ENCODE results near the gene TMEM72.
"Not testable (repeated sequence)": the region's sequence is repeated elsewhere in the genome, so short reads cannot be mapped to it uniquely, and the experiment has no call there.

Gene TMEM72

DNA sequence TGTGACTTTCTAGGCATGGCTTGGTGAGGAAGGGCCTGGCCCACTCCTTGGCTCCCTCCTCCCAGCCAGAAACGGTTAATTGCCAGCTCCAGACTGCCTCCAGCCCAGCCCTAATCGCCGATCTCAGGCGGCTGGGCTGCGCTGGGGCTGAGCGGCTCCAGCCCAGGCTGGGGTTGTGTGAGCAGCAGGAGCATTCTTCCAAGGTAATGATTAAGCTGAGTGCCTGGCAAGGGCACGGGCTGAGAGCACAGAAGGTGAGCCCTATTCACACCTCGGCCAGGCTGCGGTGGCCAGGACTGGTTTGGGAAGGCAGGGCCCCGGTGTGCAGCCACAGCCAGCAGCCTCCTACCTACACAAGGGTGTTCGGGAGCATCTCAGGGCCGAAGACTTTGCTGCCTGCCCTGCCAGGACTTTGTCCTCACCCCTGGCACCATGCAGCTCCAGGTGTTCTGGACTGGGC, at the start of gene TMEM72:
Gene TMEM72, plus strand, starts transcription at position 257 of the 460 bp plus-strand sequence. Its CDS starts 176 bp downstream, at position 433.
- no peak for FAIRE-seq
- DNase-seq (ENCODE audit: low spot score): no peak

DNA sequence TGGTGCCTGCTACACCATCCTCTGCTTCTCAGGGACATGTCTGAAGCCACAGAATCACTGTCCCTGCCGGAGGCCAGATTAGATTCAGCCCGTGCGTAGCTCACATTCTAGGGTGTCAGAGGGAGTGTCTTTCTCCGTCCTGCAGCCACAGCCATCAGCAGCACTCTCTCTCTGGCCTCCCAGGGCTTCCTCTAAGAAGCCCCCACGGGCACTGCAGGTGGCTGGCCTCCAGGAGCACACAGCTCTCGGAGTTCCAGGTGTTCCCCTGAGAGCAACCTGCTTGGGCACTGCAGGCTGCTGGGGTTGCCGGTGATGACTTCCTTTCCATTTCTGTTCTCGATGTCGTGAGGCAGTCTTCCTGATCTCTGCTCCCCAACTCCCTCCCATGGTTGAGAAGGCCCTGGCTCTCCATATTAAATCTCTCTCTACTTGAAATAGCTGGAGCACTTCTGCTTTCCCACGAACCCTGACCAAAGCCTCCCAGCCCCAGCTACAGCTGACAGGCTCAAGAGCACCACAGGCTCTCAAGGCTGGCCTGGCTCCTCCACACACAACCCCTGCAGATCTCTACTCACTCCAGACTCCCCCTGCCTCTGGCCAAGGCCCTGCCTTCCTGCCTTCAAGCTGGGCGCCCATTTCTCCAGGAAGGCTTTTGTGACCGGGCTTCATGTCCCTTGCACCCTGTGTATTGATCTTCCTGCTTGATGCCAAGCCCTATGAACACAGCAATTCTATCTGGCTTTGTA, 49.0 kb upstream of the TMEM72 start:
- DNase-seq (ENCODE audit: low spot score) (no peak), FAIRE-seq (no peak)

DNA sequence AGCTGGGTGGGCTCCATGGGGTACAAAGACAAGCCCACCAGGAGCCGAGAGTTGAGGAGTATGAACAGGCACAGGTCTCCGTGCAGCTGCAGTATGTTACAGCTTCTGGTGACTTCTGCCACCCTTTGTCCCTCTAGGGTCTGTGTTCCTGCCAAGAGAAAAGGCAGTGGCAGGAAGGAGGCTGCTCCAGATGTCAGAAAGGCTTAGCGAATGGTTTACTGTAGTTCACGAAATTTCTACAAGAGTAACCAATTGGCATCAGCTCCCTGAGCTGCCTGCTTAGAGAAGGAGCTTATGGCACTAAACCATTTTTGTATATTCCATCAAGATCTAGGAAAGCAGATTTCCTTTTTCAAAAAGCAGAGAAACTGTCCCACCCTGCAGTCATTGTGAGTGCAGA, 48.2 kb upstream of the TMEM72 start:
- DNase-seq (ENCODE audit: low spot score) (no peak), FAIRE-seq (no peak)

DNA sequence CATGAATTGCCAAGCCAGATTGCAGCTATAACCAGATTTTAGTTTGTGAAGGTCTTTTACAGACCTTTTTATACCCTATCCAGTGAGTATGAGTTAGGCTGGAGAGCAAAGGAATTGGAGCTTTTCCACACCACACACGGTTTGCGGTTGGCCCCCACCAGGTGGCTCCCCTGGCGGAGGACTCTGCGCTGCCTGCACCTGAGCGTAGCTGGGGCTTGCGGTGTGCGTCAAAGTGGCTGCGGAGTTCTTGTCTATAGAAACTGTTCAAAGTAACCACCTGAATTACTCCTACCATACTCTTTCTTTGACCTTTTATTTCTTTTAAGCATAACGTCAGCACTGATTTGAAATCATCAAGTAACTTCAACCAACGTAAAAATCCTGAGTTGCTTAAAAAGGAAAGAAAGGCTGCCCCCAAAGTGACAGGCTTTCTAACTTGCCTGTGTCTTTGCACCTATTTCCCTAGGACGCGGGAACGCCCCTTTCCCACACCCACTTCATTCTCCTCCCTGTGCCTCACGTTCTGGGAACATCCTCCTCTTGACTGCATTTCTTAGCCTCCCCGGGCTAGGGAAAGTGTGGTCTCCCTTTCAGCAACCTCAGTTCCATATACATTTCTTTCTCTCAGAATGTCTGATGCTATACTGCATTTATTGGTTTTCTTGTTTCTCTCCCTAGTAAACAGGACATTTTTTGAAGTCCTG, 47.6 kb upstream of the TMEM72 start:
- FAIRE-seq (no peak), DNase-seq (ENCODE audit: low spot score) (no peak)

DNA sequence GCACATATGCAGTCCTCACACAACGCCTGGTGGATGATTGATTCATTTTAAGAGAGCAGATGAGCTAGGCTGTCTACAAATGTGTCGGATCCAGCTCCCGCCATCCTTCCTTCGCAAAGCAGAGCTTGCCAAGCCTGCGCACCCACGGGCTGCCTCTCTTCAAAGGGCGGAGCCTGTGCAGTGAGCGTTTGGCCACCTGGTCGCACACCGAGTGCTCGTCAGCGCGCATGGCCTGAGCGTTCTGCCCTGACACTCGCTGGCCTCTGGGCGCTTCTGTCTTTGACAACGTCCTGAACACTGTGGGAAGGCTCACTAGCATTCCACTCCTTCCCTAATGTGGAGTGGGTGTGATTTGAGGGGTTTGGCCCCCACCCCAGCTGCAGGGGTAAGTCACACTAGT, 47.1 kb upstream of the TMEM72 start:
- DNase-seq (ENCODE audit: low spot score): no peak

DNA sequence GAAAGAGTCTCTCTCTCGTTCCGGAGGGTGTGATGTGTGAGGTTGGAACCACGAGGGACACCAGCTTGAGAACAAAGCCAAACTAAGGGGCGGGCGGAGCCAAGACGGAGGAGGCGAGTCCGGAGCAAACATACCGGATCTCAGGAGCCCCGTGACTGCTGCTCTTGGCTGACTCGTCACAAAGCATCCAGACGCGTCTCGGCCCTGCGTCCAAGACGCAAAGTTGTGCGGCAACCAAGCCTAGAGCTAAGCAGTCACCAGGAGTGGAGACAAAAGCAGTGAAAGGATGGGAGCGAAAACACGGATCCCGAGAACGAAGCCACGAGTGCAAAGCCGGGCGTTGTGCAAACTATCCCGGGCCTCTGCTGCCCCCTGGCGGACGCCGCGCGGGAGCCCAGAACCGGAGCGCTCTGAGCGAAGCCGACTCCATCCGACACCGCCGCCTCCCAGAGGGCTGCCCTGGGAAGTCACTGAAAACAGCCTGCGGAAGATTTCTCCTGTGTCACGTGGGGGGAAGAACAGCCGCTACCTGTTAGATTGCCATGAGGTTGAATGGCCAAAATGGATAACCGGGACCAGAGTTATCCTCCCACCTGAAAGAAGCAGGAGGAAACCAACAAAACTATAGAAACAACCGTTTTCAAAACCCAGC, 46.4 kb upstream of the TMEM72 start:
- FAIRE-seq: peak; percentile 90

More for the DNA sequence above, 47.1 kb upstream of the TMEM72 start:
- no peak for FAIRE-seq

DNA sequence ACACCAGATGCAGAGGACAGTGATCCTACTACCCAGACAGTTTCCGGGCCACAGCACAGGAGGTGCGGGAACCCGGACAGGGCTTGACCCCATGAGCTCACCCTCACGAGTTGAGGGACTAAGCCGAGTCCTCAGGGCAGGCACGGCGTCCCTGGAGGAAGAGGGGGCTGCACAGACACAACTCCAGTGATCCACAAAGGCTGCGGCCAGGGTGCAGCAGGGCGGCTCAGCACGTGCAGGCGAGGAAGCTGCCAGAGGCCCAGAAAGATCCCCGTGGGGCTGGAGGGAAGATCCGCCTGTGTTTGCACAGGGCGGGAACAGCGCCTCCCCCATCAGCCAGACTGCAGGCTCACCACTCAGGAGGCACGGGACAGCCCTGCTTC, 45.9 kb upstream of the TMEM72 start:
- FAIRE-seq: no peak

More for the DNA sequence above, 46.4 kb upstream of the TMEM72 start:
- DNase-seq (ENCODE audit: low spot score): peak; percentile 94

DNA sequence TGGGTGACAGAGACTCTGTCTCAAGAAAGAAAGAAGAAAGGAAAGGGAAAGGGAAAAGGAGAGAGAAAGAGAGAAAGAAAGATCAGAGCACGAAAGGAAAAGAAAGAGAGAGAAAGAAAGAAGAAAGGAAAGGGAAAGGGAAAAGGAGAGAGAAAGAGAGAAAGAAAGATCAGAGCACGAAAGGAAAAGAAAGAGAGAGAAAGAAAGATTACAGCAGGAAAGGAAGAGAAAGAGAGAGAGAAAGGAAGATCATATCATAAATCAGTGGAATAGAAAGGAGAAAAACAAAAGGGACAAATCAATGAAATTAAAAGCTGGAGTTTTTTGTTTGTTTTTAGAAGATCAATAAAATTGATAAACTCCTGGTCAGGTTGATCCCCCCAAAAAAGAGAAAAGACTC, 44.8 kb upstream of the TMEM72 start:
- not testable (repeated sequence) for FAIRE-seq; DNase-seq (ENCODE audit: low spot score)

More for the DNA sequence above, 45.9 kb upstream of the TMEM72 start:
- DNase-seq (ENCODE audit: low spot score): no peak

DNA sequence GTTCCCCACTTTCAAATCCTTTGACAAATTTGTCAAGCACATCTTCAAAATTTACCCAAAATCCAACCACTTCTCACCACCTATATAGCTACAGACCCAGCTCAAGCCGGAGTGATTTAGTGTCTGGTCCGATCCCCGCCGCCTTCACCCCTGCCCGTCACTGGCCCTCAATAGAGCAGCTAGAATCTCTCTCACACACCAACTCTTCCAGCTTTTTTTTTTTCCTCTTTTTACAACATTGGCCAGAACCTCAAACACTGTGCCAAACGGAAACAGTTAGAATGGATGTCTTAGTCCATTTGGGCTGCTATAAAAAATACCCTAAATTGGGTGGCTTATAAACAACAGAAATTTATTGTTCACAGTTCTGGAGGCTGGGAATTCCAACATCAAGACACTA, 41.1 kb upstream of the TMEM72 start:
- FAIRE-seq (no peak), DNase-seq (ENCODE audit: low spot score) (no peak)

DNA sequence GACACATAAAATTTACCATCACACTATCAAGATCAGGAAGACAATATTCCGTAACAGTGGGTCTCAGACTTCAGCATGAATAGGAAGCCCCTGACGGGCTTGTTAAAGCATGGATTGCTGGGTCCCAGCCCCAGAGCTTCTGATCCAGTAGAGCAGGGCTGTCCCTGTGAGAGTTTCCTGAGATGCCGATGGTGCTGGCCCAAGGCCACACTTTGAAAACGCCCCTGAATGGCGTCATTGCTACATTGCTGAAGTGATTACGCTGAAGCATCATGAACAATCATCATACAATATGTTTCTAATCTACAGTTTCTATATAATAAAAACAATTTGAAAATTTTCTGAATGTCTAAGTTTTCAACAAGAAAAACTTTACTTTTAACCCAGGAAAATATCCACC, 38.0 kb upstream of the TMEM72 start:
- no peak for FAIRE-seq
- no peak for DNase-seq (ENCODE audit: low spot score)

DNA sequence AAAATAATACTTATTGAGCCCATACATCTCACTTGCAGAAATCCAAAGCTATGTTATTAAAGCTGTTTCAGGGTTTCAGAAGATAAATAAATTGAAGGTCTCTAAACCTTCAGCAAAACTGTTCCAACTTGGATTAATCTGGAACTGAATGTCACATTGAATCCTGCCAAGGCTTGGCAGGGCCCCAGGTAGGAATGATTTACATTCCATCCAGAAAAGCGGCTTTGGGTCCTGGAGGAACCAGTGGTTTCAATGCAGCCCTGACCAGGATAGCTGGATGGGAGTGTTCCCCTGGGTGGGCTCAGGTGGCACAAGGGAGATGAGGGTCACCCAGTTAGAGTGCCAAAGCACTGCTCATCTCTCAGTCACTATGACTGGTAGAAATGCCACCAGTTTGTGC, 37.0 kb upstream of the TMEM72 start:
- DNase-seq (ENCODE audit: low spot score): no peak
- no peak for FAIRE-seq

DNA sequence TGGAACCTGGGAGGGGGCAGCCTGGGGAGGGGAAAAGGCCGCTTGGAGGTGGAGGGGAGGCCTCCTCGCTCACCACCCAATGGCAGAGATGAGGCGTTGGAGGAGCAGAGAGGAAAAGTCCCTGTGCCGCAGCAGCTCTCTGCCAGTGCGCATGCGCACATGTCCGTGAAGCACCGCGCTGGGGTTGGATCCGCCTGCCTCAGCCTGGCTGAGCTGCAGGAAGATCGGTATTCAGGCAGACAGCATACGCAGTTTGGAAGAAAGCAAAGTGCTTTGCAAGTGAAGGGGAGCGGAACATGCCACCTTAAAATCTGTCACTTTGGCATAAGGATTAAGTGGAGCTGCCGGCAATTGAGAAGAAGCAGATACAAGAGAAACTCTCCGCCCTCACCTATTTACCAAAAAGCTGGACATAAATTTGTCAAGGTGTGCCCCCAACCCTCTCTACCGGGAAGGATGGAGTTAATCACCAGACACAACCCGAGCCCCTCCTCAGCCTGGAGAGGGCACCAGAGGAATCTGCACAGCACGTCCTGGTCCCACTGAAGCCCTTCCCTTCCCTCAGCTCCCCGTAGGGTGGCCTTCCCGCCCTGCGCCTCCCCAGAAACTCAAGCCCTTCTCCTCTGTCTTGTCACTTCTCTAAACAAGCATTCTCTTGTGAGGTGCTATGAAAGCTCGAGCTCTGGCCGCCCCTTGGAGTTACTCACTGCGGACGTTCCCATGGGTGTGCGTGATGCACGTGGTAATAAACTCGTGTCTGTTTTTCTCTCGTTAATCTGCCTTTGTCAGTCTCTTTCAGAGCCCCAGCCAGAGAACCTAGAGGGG, 32.2 kb upstream of the TMEM72 start:
- DNase-seq (ENCODE audit: low spot score) (peak; percentile 94), FAIRE-seq (peak; percentile 94)

DNA sequence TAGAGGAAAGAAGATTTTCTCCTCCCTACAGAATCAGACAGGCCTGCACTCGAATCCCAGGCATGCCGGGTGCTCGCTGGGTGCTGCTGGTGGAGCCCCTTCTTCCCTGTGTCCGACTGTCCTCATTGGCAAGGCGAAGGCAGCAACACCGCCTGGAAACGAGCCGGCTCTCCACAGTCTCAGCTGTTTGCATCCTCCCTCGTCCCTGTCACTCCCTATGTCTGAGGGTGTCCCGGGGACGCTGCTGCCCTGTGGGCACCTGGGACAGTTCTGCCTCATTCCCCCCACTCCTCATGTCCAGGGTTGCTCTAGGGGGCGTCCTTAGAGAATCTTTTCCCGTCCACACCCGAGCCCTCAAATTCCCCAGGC, 31.6 kb upstream of the TMEM72 start:
- DNase-seq (ENCODE audit: low spot score): no peak
- FAIRE-seq: no peak

DNA sequence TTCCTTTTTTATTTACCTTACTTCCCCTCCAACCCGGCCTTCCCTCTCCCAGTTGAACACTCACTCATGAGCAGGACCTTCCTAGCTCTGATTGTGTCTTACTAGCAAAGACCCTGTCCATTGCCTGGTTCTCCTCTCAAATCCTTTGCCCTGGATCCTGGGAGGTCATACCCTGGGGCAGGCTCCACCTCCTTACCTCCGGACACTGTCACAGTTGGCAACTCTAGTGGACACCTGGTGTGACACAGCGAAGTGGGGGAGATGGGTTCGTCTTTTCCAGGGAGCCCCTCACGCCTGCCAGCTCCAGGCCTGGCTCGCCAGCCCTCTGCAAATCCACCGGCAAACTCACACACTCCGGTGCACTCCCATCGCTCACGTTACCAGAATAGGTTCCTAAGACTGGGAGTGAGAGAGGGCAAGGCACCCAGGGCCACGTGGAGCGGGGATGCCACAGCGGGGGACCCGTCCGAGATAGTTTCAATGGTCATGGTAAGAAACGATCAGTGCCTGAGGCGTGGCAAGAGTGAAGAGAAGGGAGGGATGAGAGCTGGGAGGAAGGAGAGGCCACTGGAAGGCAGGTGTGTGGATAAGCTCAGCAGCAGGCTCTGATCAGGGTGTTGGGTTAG, 30.9 kb upstream of the TMEM72 start:
- DNase-seq (ENCODE audit: low spot score) (no peak), FAIRE-seq (no peak)

DNA sequence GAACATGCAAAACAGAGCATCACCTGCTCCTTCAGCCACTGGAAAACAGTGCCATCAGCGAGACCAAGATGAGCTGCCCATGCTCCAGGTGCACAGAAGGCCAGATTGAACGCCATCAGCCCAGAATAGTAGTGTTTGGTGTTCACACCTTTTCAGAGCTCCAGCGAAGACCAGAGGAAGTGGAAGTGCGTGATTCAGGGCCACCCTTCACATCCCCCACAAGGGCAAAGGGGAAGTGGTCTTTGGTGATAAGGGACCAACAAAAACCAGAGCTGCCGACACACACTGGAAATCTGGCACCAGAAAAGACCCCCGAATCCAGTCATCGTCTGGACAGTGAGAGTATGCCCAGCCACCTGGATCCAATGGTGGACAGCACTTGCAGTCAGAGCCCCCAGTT, 29.5 kb upstream of the TMEM72 start:
- FAIRE-seq: peak; percentile 37
- DNase-seq (ENCODE audit: low spot score): no peak

DNA sequence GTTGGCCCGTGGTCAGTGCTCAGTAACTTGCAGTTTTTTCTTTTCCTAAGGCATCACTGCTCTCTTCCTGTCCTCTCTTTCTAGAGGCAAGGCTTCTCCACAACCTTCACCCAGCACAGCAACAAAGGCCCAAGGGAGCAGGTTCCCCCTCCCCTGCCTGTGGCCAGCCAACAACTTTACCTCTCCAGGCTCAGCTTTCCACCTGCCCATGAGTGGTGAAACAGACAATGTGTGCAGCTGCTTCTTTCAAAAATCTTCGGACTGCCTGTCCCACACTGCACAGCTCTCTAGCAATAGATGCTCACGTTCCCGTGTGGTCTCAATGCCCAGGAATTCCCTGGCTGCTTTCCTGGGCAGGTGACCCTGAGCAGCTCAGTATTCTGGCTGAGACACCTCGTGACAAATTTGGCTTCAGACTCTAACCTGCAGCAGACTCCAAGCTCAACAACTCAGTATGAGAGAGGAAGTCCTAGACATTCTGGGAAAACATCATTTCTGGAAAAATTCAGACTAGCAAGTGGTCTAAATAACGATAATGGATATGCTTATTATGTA, 28.9 kb upstream of the TMEM72 start:
- no peak for DNase-seq (ENCODE audit: low spot score)
- no peak for FAIRE-seq

DNA sequence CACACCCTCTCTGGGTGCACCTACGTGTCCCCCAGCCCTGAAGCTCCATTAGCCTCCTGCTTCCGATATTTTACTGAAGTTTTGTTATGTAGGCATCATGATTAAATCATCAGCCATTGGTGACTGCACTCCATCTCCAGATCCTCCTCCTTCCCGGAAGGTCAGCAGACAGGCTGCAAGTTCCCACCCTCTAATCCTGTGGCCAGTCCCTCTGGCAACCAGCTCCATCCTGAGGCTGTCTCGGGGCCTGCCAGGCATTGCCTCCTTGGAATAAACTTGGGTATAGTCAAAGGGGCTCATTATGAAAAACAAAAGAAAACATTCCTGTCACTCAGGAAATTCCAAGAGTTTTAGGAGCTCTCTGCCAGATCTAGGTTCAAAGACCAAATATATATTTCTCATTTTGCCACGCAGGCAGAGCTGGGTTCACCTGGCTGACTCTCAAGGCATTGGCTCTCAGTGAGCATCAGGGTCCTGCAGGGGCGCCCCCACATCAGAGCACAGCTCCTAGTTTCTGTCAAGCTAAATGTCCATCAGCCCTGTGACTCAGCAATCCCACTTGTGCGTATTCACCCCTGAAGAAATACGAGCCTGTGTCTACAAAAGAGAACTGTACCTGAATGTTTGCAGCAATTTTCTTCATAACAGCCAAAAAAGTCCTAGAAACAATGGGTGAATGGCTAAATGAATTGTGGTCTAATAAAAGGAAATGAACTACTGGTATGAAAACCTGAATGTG, 27.4 kb upstream of the TMEM72 start:
- FAIRE-seq (no peak), DNase-seq (ENCODE audit: low spot score) (no peak)

DNA sequence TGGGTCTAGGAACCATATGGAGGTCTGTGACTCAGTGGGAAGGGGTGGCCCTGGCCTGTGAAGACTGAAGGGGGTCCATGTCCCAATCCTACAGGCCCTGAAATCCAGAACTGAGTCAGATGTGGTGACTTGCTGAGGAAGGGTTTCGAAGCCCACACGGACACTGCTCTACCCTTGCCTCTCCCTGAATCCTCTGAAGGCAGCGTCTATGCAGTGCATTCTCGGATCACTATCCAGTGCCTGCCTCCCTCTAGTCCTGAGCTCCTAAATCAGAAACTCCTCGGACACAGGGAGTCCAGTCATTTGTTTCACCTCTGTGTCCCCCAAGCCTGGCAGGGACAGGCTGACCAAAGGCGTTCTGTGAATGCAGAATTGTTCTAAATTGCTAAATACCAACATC, 25.4 kb upstream of the TMEM72 start:
- FAIRE-seq: no peak
- DNase-seq (ENCODE audit: low spot score): no peak

DNA sequence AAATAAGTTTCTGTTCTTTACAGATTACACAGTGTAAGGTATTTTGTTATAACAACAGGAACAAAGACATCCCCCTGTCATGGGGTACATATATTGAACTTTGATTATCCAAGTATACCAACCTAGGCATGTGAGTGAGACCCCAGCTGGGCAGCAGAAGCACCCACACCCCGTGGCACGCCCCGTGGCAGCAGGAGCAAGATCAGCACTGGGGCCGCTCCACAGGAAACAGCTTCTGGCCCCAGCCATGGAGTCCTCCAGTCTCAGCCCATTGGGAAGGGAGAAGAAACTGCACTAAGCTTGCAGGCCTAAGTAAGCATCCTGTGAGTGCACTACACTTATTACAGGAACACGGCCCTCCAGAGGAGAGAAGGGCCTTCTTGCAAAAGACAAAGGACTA, 24.2 kb upstream of the TMEM72 start:
- FAIRE-seq: peak; percentile 48

DNA sequence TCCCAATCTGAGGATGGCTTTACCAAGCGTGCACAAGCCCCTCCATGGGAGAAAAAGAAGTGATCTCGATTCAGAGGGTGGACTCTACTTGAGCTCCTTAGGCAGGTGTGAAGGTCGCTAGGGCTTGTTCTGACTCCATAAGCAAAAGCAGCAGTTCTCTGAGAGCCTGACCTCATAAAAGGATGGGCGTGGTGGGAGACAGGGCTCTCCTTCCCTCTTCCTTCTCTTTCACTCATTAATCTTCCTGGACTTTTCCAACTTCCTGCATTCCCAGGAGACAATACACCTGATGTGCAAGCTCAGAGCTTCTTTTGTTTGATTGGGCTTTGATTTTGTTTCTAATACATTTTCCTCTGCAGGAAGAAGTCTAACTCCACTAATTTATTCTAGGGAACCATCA, 22.3 kb upstream of the TMEM72 start:
- FAIRE-seq (no peak), DNase-seq (ENCODE audit: low spot score) (no peak)

More for the DNA sequence above, 24.2 kb upstream of the TMEM72 start:
- no peak for DNase-seq (ENCODE audit: low spot score)

All from urothelium cell line (cell line).